Tibial nerve (tissue), 4 donors: ENCODE measurements around the gene RRAS2. TPM values are rescaled to one million over a fixed set of nuclear protein-coding genes. Genes with fewer than 3 reads are reported as not detected.

Experiments used
- DNase-seq, 2 donors: peaks; one replicate each; pipeline ENCODE4 v3.0.0-alpha.2; 2019; ENCODE audit warnings: low spot score in 2 of 2
- H3K27ac ChIP-seq, 4 donors: fragments of 200-600 bp; sonication (generic) in 3 of 4; one replicate each; pipeline ENCODE4 v1.5.1; 2017 to 2019; ENCODE audit warnings: mild to moderate bottlenecking in 1 of 4
- H3K27me3 ChIP-seq, 2 donors: fragments of 200-600 bp; sonication (generic) in 1 of 2; one replicate each; pipeline versions ENCODE4 v1.5.1 to v1.6.0; 2017 to 2019
- H3K36me3 ChIP-seq, 3 donors: fragments of 200-600 bp; sonication (generic); one replicate each; pipeline ENCODE4 v1.5.1; 2018 to 2019
- H3K4me1 ChIP-seq, 4 donors: fragments of 200-600 bp; sonication (generic) in 3 of 4; one replicate each; pipeline ENCODE4 v1.5.1; 2017 to 2019
- H3K4me3 ChIP-seq, 4 donors: fragments of 200-600 bp; sonication (generic) in 3 of 4; one replicate each; pipeline ENCODE4 v1.5.1; 2017 to 2019; ENCODE audit warnings: mild to moderate bottlenecking in 1 of 4, moderate library complexity in 1 of 4
- H3K9me3 ChIP-seq, 4 donors: fragments of 200-600 bp; sonication (generic) in 3 of 4; one replicate each; pipeline ENCODE4 v1.5.1; 2017 to 2019
- EP300 ChIP-seq, 2 donors: sonication (generic); formaldehyde crosslinking; IDR thresholded peaks; one replicate each; pipeline ENCODE4 v1.6.1; 2017; ENCODE audit warnings: antibody characterized with exemption in 2 of 2, mild to moderate bottlenecking in 1 of 2
- POLR2A ChIP-seq, 2 donors: fragments of 450-650 bp; IDR thresholded peaks; one replicate each; pipeline ENCODE4 v1.6.1; 2017; ENCODE audit warnings: antibody characterized with exemption in 2 of 2, mild to moderate bottlenecking in 2 of 2, moderate library complexity in 2 of 2
- WGBS, 2 donors: methylation state at CpG; one replicate each; pipeline ENCODE4 v1.1.5; 2018; 5-methylcytosine and 5-hydroxymethylcytosine counted together
- total RNA-seq, 4 donors: library from RNA; depleted of rRNA; stranded (reverse); fragments of >200 nt; gene quantifications; one replicate each; pipeline ENCODE4 v1.1.0, GENCODE V29; 2016
- TF ChIP-seq, protein P1 (sequence below), 5 experiments: fragments of 200-600 bp in 3 of 5; fragments of 450-650 bp in 2 of 5; sonication (generic) in 3 of 5; IDR thresholded peaks; one replicate each; pipeline ENCODE4 v1.5.1; 2016 to 2019; ENCODE audit warnings: antibody characterized with exemption in 5 of 5, mild to moderate bottlenecking in 3 of 5, moderate library complexity in 2 of 5

The RRAS2 gene
- total RNA-seq, 4 donors from 2014 or later = 43.2 to 64.0 (median 46.8) TPM

DNA sequence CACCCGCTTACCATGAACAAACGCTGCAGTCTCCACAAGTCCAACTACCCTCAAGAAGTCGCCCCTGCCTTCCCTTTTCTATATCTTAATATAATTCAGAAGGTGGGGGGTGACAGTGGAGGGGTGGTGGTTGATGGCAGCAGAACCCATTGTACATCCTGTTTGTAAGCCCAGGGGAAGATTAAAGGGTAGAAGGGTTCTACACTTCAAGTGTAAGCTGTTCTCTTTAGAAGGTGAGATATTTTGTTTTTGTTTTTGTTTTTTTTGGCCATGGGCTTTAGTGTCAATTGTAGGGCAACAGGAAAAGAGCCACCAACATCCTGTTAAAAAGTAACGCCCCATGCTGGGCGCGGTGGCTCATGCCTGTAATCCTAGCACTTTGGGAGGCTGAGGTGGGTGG lies 34.9 kb upstream of the RRAS2 start:
- no peaks in the 10 kb centered on the region for H3K9me3 ChIP-seq
- DNase-seq = no peak
- no peaks in the 10 kb centered on the region for H3K27me3 ChIP-seq
- H3K4me1 ChIP-seq = no peaks in the 10 kb centered on the region
- no peak overlapping the region for H3K27ac ChIP-seq
- no peaks in the 10 kb centered on the region for H3K36me3 ChIP-seq
- H3K4me3 ChIP-seq = no peak overlapping the region
- TF ChIP-seq, protein P1, sequence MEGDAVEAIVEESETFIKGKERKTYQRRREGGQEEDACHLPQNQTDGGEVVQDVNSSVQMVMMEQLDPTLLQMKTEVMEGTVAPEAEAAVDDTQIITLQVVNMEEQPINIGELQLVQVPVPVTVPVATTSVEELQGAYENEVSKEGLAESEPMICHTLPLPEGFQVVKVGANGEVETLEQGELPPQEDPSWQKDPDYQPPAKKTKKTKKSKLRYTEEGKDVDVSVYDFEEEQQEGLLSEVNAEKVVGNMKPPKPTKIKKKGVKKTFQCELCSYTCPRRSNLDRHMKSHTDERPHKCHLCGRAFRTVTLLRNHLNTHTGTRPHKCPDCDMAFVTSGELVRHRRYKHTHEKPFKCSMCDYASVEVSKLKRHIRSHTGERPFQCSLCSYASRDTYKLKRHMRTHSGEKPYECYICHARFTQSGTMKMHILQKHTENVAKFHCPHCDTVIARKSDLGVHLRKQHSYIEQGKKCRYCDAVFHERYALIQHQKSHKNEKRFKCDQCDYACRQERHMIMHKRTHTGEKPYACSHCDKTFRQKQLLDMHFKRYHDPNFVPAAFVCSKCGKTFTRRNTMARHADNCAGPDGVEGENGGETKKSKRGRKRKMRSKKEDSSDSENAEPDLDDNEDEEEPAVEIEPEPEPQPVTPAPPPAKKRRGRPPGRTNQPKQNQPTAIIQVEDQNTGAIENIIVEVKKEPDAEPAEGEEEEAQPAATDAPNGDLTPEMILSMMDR (IDR thresholded peaks at IDR 0.05) = no peak
- no peak for TF ChIP-seq EP300 (IDR thresholded peaks at IDR 0.05)
- no peak for TF ChIP-seq POLR2A (IDR thresholded peaks at IDR 0.05)
- 88 to 92% methylated on average over 6 of the region's 6 CpGs for WGBS, 2 donors

DNA sequence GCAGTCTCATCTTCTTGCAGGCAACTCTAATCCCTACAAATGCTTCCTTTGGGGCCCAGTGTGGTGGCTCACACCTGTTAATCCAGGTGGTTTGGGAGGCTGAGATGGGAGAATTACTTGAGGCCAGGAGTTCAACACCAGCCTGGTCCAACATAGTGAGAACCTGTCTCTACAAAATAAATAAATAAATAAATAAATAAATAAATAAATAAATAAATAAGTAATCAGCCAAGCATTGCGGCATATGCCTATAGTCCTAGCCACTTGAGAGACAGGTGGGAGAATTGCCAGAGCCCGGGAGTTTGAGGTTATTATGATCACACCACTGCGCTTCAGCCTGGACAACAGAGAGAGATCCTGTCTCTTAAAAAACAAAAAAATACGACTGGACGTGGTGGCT lies 34.1 kb upstream of the RRAS2 start:
- no peaks in the 10 kb centered on the region for H3K9me3 ChIP-seq
- H3K4me1 ChIP-seq = no peaks in the 10 kb centered on the region
- TF ChIP-seq POLR2A (IDR thresholded peaks at IDR 0.05) (no peak), EP300 (IDR thresholded peaks at IDR 0.05) (no peak)
- TF ChIP-seq, protein P1 (IDR thresholded peaks at IDR 0.05) = no peak
- H3K27me3 ChIP-seq = no peaks in the 10 kb centered on the region
- no peaks in the 10 kb centered on the region for H3K36me3 ChIP-seq
- no peak overlapping the region for H3K27ac ChIP-seq
- no peak for DNase-seq
- 92 to 99% methylated on average over 5 of the region's 5 CpGs for WGBS, 2 donors
- H3K4me3 ChIP-seq = no peak overlapping the region

GRCh38 chr11:14390669-14391068 lies 31.7 kb upstream of the RRAS2 start:
- Histone ChIP-seq H3K27ac (no peak overlapping the region), H3K9me3 (no peaks in the 10 kb centered on the region), H3K27me3 (no peaks in the 10 kb centered on the region), H3K4me1 (no peaks in the 10 kb centered on the region), H3K4me3 (no peak overlapping the region), H3K36me3 (no peaks in the 10 kb centered on the region)
- no peak for TF ChIP-seq EP300 (IDR thresholded peaks at IDR 0.05)
- no peak for TF ChIP-seq POLR2A (IDR thresholded peaks at IDR 0.05)
- TF ChIP-seq, protein P1 (IDR thresholded peaks at IDR 0.05) = no peak
- 82 to 95% methylated on average over 1 of the region's 1 CpG for WGBS, 2 donors
- no peak for DNase-seq

- no peak overlapping the region for H3K4me3 ChIP-seq
- H3K36me3 ChIP-seq = no peaks in the 10 kb centered on the region
- DNase-seq = no peak
- WGBS, 2 donors = 58 to 61% methylated on average over 4 of the region's 4 CpGs
- TF ChIP-seq, protein P1 (IDR thresholded peaks at IDR 0.05) = no peak
- TF ChIP-seq EP300 (IDR thresholded peaks at IDR 0.05) = no peak
- no peak for TF ChIP-seq POLR2A (IDR thresholded peaks at IDR 0.05)
- no peak overlapping the region for H3K27ac ChIP-seq
- no peaks in the 10 kb centered on the region for H3K9me3 ChIP-seq
- no peaks in the 10 kb centered on the region for H3K4me1 ChIP-seq
- H3K27me3 ChIP-seq = no peaks in the 10 kb centered on the region
Measured at GRCh38 chr11:14388352-14388751, 29.4 kb upstream of the RRAS2 start.

DNA sequence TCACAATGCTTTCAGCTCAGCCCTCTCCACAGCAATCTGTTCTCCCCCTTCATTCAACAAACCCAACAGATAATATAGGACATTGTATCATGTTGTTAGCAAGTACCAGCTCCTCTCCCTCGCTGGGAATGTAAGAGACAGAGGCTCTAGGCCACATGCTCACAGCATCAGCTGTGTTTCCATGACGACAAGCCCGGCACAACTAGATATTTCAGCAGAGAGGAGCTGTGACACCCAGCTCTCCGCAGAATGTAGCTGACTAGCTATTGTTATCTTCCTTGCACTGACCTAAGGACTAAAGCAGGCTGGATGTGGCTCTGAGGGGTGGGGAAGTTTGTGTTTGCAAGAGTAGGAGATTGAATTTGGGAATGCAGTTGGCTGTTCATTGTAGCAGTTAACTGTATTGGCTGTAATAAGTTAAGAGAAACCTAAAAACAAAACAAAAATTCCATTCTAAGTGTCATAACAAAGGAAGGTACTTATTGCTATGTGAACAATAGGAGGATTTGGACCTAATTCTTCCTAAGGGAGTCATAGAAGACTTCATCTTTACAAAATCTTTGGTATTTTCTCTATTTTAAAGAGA lies 28.0 kb upstream of the RRAS2 start:
- Histone ChIP-seq H3K27ac (no peak overlapping the region), H3K9me3 (no peaks in the 10 kb centered on the region), H3K36me3 (no peaks in the 10 kb centered on the region), H3K4me3 (no peak overlapping the region), H3K27me3 (no peaks in the 10 kb centered on the region), H3K4me1 (peaks cover 0 to under 1% (median 0%) of the 10 kb centered on the region in 4 donors)
- TF ChIP-seq, protein P1 (IDR thresholded peaks at IDR 0.05) = no peak
- TF ChIP-seq POLR2A (IDR thresholded peaks at IDR 0.05) (no peak), EP300 (IDR thresholded peaks at IDR 0.05) (no peak)
- no peak for DNase-seq
- WGBS, 2 donors = 16 to 25% methylated on average over 4 of the region's 4 CpGs
